ENCODE measurements around the gene NRGN.

The NRGN gene

GRCh38 chr11:124739479-124740276, at the start of gene NRGN:
Gene NRGN (plus strand): TSS chr11:124739942. CDS start chr11:124740085, 143 bp downstream.
- DNase-seq: peak; percentile 74

DNA sequence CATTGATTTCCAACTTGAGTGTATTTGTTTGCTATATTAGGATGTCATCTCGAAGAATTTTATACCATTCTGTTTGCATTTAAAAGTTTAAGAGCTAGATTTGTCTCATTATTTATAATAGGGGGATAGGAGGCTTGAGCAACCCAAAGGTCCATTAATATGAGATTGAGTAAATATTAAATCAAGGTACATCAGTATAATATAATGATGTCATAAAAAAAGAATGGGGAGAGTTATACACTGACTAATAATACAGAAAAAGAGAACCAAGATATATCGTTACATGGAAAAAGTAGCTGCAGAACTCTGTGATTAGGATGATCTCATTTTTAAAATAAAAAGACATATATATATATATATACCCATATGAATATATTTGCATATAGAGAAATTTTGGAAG, 46.6 kb upstream of the NRGN start:
- no peak for DNase-seq

DNA sequence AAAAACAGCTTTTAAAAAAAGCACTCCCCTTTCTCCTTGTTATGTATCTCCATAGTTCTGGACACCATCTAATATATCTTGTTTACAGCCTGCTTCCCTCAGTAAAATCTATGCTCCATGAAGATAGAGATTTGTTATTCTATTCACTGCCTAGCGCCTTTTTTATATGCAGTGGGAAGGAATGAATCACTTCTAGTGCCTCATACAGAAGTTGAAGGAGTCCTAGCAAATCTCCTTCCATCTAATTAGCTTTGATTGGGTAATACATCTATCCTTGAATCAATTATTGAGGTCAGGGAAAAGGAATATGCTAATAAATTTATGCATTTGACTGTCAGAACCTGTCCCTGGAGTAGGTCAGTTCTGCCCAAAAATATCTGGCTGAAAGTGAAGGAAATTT, 40.2 kb upstream of the NRGN start:
- DNase-seq: no peak

- DNase-seq: no peak
Measured at GRCh38 chr11:124700028-124700427, 39.7 kb upstream of the NRGN start.

DNA sequence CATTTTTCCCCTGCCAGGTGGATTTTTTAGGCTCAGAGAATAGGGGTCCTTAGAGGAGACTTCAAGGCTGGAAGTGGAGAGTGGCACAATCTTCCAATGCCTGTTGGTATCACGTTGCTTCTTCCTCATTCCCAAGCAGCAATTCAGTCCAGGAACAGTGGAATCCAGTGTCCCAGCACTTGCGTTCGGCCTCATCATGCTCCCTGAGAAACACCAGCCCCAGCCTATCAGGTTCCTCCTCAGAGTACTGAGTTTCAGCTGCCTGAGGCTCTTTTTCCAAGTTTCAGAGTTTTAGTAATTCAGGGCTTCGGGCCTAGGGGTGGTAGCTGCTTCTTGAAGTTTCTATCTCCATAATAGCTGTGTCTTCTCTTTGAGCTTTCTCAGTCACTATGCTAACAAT, 31.9 kb upstream of the NRGN start:
- no peak for DNase-seq

- no peak for DNase-seq
Measured at GRCh38 chr11:124712392-124712791, 27.4 kb upstream of the NRGN start.

GRCh38 chr11:124716591-124716990, 23.2 kb upstream of the NRGN start:
- DNase-seq: no peak

DNA sequence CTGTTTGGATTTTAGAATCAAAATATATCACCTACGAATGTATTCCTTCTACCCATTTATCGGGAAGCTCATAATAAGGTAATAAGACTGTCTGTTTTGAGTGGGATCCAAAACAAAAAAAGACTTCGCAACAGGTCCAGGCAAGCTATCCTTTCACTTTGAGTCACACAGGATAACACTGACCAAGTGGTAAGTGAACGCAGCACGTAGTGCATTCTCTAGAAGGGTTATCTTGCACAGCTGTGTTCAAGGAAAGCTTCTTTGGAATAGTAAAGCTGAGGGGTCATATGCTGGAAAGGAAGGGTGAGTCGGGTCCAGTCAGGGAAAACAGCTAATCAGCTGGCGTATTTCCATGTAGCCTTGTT, 22.3 kb upstream of the NRGN start:
- DNase-seq: no peak

DNA sequence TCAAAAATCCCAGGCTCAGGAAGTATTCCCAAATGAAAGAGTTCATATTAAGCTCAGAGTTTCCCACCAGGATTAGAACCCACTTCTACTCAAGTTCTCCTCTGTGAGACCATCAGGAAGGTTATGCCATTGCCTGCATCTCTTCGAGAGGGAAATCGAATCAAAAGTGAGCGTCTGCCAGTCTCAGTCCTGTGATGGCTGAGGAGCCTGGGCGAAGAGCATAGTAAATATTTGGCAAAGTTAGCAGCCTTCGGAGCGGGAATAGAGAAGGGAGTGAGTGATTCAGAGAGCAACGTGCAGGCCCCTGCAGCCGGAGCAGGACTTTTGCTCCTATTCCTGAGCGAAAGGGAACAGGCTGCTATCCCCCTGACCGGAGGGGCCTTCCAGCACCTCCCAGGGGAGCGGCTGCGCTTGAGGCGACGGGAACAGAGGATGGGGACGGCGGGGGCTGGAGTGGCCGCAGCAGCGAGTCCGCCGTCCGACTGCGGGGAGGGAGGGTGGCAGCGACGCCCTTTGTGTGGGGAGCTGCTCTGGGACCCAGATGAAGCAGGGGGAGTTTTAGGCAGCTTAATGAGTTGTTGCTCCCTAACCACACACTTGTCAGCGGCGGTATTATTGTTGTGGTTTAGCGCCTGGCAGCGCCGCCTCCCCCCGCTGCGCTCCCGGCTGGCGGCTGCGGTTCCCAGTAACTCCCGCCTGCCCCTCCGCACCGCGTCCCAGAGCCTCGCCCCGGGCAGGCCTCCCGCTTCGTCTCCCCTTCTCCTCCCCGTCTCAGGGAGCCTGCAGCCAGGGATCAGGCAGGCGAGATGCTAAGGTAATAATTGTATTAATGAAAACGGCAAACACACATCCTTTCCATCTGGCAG, 21.7 kb upstream of the NRGN start:
- DNase-seq: peak; percentile 17

DNA sequence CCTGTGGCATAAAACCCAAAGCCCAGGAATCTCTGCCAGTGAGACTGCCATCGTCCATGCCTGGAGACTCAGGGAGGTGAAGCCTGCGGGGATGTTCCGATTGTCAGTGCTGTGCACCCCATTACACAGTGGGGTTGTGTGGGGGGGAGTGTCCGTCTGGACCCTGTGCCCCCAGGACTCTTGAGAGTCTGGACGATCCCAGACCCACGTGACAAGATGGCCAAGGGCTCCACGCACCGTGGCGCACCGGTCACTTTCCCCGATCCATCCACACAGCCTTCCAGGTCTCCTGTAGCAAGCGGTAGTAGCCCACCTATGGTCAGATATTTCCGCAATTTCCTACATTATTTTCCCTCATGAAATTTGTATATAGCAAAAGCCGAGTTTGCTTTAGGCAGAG, 20.9 kb upstream of the NRGN start:
- no peak for DNase-seq

DNA sequence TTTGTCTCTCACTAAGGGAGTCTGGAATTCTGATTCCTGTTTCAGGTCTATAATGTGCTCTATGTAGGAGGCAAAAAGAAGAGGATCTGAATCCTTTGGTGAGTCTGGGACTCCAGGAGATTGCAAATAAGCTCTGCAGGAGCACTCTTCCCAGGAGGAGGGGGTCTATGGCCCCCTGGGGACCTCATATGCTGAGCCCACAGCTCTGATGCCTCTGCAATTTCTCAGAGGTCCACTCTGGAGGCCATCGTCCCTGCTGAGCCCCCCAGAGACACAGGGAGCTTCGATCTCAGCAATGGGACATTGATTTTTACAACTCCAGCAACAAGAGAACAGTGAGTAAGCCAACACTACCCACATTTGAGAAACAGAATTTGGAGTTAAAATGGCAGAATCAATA, 20.2 kb upstream of the NRGN start:
- no peak for DNase-seq

DNA sequence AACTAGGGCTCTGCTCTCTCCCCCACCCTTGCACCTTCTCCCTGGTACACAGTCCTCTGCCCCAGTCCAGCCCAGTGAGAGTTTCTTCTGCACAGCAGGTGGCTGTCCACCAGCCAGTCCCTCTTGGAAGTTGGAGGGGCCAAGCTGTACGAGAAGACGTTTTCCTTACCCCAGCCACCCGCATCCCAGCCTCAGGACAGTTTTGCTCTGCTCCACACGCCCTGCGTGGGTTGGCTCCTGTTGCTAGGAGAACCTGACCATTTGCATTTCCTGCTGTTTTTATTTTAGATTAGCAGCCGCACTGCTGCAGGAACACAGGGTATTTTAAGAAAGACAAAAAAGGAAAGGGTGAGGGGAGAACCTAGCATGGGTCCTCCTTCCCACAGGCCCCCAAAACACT, 17.6 kb upstream of the NRGN start:
- DNase-seq: no peak

- no peak for DNase-seq
Measured at GRCh38 chr11:124724979-124725718, 14.6 kb upstream of the NRGN start.

- no peak for DNase-seq
Measured at GRCh38 chr11:124725719-124726105, 14.0 kb upstream of the NRGN start.

DNA sequence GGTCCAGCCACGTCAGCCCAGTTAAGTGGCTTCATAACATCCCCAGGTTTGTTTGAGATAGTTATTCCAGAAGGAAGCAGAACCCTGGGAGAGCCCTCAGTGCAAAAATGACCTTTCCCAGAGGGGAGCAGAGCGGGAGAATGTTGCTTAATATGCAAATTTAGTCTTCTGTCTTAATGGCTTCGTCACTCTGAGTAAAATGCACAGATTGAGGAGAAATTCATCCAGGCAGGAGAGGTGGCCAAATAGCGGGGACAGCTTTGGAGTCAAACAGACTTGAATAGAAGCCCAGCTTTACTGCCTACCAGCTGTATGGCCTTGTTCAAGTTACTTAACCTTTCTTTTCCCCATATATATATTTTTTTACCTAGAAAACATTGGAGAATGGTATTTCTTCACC, 12.3 kb upstream of the NRGN start:
- no peak for DNase-seq

DNA sequence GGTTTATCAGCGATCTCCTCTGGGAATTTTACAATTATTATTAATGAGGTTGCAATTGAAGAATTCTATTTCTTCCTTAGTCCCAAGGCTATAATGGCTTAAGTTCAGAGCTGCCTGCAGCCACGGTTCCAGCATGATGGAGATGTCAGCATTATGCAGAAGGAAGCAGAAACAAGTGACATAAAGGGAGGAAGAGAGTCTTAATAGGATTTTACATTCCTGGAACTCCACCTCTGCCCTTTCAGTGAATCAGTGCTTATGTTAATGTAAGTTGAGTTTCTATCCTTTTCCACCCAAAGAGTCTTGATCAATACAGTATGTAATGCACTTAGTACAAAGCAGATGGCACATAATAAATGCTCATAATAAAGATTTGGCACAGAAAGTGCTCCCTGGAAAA, 11.6 kb upstream of the NRGN start:
- DNase-seq: no peak

DNA sequence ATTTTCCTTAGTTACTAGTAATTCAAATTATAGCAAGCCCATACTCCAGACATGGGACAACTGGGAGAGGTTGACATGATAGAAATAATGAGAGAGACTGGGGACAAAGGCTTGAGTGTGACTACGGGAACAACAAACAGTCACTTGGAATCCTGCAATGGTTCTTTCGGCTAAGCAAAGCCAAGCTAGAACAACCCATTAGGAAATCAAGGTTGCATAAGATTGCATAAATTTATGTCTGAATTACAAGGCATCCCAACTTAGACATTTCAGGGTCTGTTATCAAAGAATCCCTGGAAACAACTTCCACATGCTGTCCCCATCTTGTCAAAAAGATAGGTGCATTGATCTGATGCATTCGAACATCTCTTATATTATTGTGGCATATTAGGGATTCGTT, 10.2 kb upstream of the NRGN start:
- DNase-seq: no peak

DNA sequence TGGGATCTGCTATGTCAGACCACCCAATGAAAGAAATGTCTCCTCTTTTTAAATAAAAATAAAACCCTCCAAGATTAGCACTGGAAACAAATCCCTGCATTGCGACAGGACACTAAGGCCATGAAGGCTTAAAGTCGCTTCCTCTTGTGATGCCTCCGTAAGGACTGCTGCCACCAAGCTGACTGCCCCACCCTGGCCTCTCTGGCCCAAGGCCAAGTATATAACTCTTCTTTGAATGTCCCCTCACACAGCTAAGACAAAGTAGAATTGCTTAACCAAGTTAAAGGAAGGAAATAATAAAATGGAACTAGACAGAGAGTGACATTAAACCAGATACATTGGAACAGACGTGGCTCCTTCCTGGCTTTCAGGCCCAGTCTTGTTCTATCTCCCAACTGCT, 7.5 kb upstream of the NRGN start:
- DNase-seq: no peak

DNA sequence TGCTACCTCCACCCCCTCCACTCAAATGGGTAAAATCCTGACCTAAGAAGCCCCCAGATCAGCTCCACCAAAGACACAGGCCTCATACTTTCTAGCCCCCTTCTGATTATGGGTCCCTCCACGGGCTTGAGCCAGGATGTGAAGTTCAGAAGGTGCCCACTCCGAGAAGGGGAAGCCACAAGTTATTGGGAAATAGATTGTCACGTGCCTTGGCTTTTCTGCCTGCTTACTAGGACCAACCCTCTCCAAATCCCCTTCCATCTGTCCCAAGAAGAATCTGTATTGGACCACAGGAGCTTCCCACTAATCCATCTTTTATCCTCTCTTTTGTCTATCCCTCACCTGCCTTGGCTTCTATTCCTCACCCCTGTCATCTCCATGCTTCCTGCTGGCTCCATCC, 3.0 kb upstream of the NRGN start:
- no peak for DNase-seq

DNA sequence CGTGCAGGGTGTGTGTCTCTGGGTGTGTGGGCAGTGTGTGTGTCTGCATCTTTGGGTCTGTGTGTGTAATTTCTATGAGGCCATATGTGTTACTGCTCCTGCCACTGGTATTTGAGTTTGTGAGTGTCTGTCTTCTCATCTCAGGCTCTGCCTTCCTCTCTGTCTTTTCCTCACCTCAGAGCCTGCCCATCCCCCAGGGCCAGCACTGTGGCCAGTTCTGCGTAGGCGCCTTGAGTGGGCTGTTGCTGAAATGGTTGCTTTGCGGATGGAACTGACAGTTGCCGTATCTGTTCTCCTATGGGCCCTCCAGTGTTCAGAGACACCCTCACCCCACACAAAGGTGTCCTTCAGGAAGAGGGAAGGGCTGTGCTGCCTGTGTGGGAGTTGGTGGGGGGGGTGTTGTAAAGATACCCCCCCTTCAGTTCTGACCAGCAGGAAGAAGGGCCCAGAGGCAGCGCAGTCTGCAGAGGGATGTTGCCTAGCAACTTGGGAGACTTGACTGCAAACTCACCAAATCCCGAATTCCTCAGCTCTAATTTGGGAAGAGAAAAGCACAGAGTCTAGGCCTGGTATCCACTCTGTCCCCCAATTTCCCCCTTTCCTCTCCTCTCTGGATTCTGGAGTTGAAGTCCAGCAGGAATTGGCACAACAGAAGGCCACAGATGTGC, 2.0 kb upstream of the NRGN start:
- no peak for DNase-seq

- DNase-seq: no peak
Measured at GRCh38 chr11:124738713-124739478, 846 bp upstream of the NRGN start.

- DNase-seq: peak; percentile 50
Measured at GRCh38 chr11:124740277-124740882, 638 bp downstream of the NRGN start.
